ENCODE results near the gene ERVFRD-1. TPM values are rescaled to one million over a fixed set of nuclear protein-coding genes. Genes with fewer than 3 reads are reported as not detected.

The ERVFRD-1 gene
- total RNA-seq, 1 donor = not detected

GRCh38 chr6:11101417-11101816 is 10.1 kb downstream of the ERVFRD-1 start:
- no peaks in the 10 kb centered on the region for H3K27me3 ChIP-seq (ENCODE audit: insufficient read depth, low read length)
- no peak overlapping the region for H3K27ac ChIP-seq (ENCODE audit: low read depth, low read length)
- DNase-seq (ENCODE audit: insufficient read length, low spot score, missing footprints) = no peak
- H4K20me1 ChIP-seq (ENCODE audit: insufficient read depth, low read length) = peaks cover 40% of the 10 kb centered on the region
- H3K9me3 ChIP-seq (ENCODE audit: low read depth, low read length) = no peaks in the 10 kb centered on the region
- no peak for TF ChIP-seq CTCF (IDR thresholded peaks at IDR 0.05; ENCODE audit: extremely low read depth, low read depth, low read length)
- no peak overlapping the region for H3K4me2 ChIP-seq (ENCODE audit: insufficient read depth, low read length)
- no peaks in the 10 kb centered on the region for H3K36me3 ChIP-seq (ENCODE audit: insufficient read depth, low read length)
- no peak overlapping the region for H3K4me3 ChIP-seq (ENCODE audit: insufficient read depth, low read length)
- peaks cover under 1% of the 10 kb centered on the region for H3K4me1 ChIP-seq (ENCODE audit: insufficient read depth, low read length)
- peaks cover 99% of the 10 kb centered on the region for H3K79me2 ChIP-seq (ENCODE audit: insufficient read depth, low read length)
- H2AFZ ChIP-seq (ENCODE audit: low read length) = no peak overlapping the region

GRCh38 chr6:11098004-11098403 is 13.5 kb downstream of the ERVFRD-1 start:
- H2AFZ ChIP-seq (ENCODE audit: low read length) = no peak overlapping the region
- H3K27me3 ChIP-seq (ENCODE audit: insufficient read depth, low read length) = no peaks in the 10 kb centered on the region
- DNase-seq (ENCODE audit: insufficient read length, low spot score, missing footprints) = no peak
- H3K4me2 ChIP-seq (ENCODE audit: insufficient read depth, low read length) = no peak overlapping the region
- no peaks in the 10 kb centered on the region for H3K9me3 ChIP-seq (ENCODE audit: low read depth, low read length)
- peaks cover 89% of the 10 kb centered on the region for H3K79me2 ChIP-seq (ENCODE audit: insufficient read depth, low read length)
- no peak overlapping the region for H3K27ac ChIP-seq (ENCODE audit: low read depth, low read length)
- TF ChIP-seq CTCF (IDR thresholded peaks at IDR 0.05; ENCODE audit: extremely low read depth, low read depth, low read length) = no peak
- H4K20me1 ChIP-seq (ENCODE audit: insufficient read depth, low read length) = peaks cover 28% of the 10 kb centered on the region
- peaks cover 13% of the 10 kb centered on the region for H3K4me1 ChIP-seq (ENCODE audit: insufficient read depth, low read length)
- no peak overlapping the region for H3K4me3 ChIP-seq (ENCODE audit: insufficient read depth, low read length)
- no peaks in the 10 kb centered on the region for H3K36me3 ChIP-seq (ENCODE audit: insufficient read depth, low read length)

GRCh38 chr6:11097476-11097875 is 14.0 kb downstream of the ERVFRD-1 start:
- H2AFZ ChIP-seq (ENCODE audit: low read length) = no peak overlapping the region
- peaks cover 17% of the 10 kb centered on the region for H3K4me1 ChIP-seq (ENCODE audit: insufficient read depth, low read length)
- TF ChIP-seq CTCF (IDR thresholded peaks at IDR 0.05; ENCODE audit: extremely low read depth, low read depth, low read length) = no peak
- no peaks in the 10 kb centered on the region for H3K9me3 ChIP-seq (ENCODE audit: low read depth, low read length)
- H4K20me1 ChIP-seq (ENCODE audit: insufficient read depth, low read length) = peaks cover 23% of the 10 kb centered on the region
- no peaks in the 10 kb centered on the region for H3K27me3 ChIP-seq (ENCODE audit: insufficient read depth, low read length)
- no peak overlapping the region for H3K4me2 ChIP-seq (ENCODE audit: insufficient read depth, low read length)
- no peaks in the 10 kb centered on the region for H3K36me3 ChIP-seq (ENCODE audit: insufficient read depth, low read length)
- H3K27ac ChIP-seq (ENCODE audit: low read depth, low read length) = no peak overlapping the region
- no peak for DNase-seq (ENCODE audit: insufficient read length, low spot score, missing footprints)
- peaks cover 84% of the 10 kb centered on the region for H3K79me2 ChIP-seq (ENCODE audit: insufficient read depth, low read length)
- H3K4me3 ChIP-seq (ENCODE audit: insufficient read depth, low read length) = no peak overlapping the region

GRCh38 chr6:11096109-11096508 is 15.4 kb downstream of the ERVFRD-1 start:
- peak overlapping the region; percentile 93 for H3K4me2 ChIP-seq (ENCODE audit: insufficient read depth, low read length)
- no peak overlapping the region for H3K4me3 ChIP-seq (ENCODE audit: insufficient read depth, low read length)

More at GRCh38 chr6:11096109-11096508, 15.4 kb downstream of the ERVFRD-1 start:
- Histone ChIP-seq H3K4me1 (ENCODE audit: insufficient read depth, low read length) (peaks cover 17% of the 10 kb centered on the region), H3K27me3 (ENCODE audit: insufficient read depth, low read length) (no peaks in the 10 kb centered on the region), H3K36me3 (ENCODE audit: insufficient read depth, low read length) (no peaks in the 10 kb centered on the region), H3K79me2 (ENCODE audit: insufficient read depth, low read length) (peaks cover 70% of the 10 kb centered on the region), H3K27ac (ENCODE audit: low read depth, low read length) (no peak overlapping the region), H4K20me1 (ENCODE audit: insufficient read depth, low read length) (peaks cover 17% of the 10 kb centered on the region), H3K9me3 (ENCODE audit: low read depth, low read length) (no peaks in the 10 kb centered on the region), H2AFZ (ENCODE audit: low read length) (no peak overlapping the region)
- TF ChIP-seq CTCF (IDR thresholded peaks at IDR 0.05; ENCODE audit: extremely low read depth, low read depth, low read length) = no peak
- DNase-seq (ENCODE audit: insufficient read length, low spot score, missing footprints) = peak; percentile 87
